Vagina (tissue), 2 donors: Measurements from ENCODE around the gene OBSCN. TPM values are rescaled to one million over a fixed set of nuclear protein-coding genes. Genes with fewer than 3 reads are reported as not detected.

Source experiments
- DNase-seq, 2 donors: peaks; one replicate each; pipeline ENCODE4 v3.0.0-alpha.2; 2017; ENCODE audit errors: extremely low spot score in 2 of 2
- H3K27ac ChIP-seq: fragments of 200-600 bp; sonication (generic); one replicate; pipeline ENCODE4 v1.5.1; 2019
- H3K27me3 ChIP-seq: fragments of 200-600 bp; sonication (generic); one replicate; pipeline ENCODE4 v1.5.1; 2019
- H3K36me3 ChIP-seq, 2 donors: fragments of 200-600 bp; sonication (generic); one replicate each; pipeline ENCODE4 v1.5.1; 2017 to 2019
- H3K4me1 ChIP-seq: fragments of 200-600 bp; sonication (generic); one replicate; pipeline ENCODE4 v1.5.1; 2019
- H3K4me3 ChIP-seq, 2 donors: fragments of 200-600 bp; sonication (generic); 1 replicate in 1 of 2; 2 replicates in 1 of 2; pipeline ENCODE4 v1.5.1; 2016 to 2019
- H3K9me3 ChIP-seq: fragments of 200-600 bp; sonication (generic); one replicate; pipeline ENCODE4 v1.5.1; 2019
- CTCF ChIP-seq, 3 experiments: fragments of 450-650 bp in 2 of 3; fragments of 200-600 bp in 1 of 3; sonication (generic) in 1 of 3; IDR thresholded peaks; one replicate each; pipeline ENCODE4 v1.5.1; 2017 to 2019; ENCODE audit warnings: antibody characterized with exemption in 3 of 3, mild to moderate bottlenecking in 2 of 3, moderate library complexity in 2 of 3
- POLR2A ChIP-seq, 2 donors: fragments of 450-650 bp; IDR thresholded peaks; one replicate each; pipeline ENCODE4 v1.6.1; 2017; ENCODE audit warnings: antibody characterized with exemption in 2 of 2, mild to moderate bottlenecking in 2 of 2, moderate library complexity in 2 of 2
- POLR2AphosphoS5 ChIP-seq, 2 donors: sonication (generic); formaldehyde crosslinking; IDR thresholded peaks; one replicate each; pipeline ENCODE4 v1.9.0; 2017; ENCODE audit warnings: antibody characterized with exemption in 2 of 2, mild to moderate bottlenecking in 2 of 2, low read depth in 1 of 2; ENCODE audit not compliant: insufficient read depth in 1 of 2
- intact Hi-C: fragments of 100-400 bp; cut with DNase I; formaldehyde crosslinking; loops from one replicate; pipeline ENCODE4 v1.15.1; 2023
- total RNA-seq: library from RNA; depleted of rRNA; stranded (reverse); fragments of >200 nt; gene quantifications from one replicate; pipeline ENCODE4 v1.2.3, GENCODE V29; 2016

The OBSCN gene
- total RNA-seq, 1 donor from 2014 or later: 35.8 TPM

- Histone ChIP-seq H3K9me3 (no peaks in the 10 kb centered on the region), H3K36me3 (peaks cover 0 to 4% of the 10 kb centered on the region in 2 donors), H3K27me3 (no peaks in the 10 kb centered on the region), H3K4me3 (no peak overlapping the region), H3K4me1 (no peaks in the 10 kb centered on the region), H3K27ac (no peak overlapping the region)
- TF ChIP-seq CTCF (IDR thresholded peaks at IDR 0.05): no peak
- TF ChIP-seq POLR2A (IDR thresholded peaks at IDR 0.05): no peak
- no peak for TF ChIP-seq POLR2AphosphoS5 (IDR thresholded peaks at IDR 0.05; ENCODE audit: insufficient read depth in 1 of 2, low read depth in 1 of 2)
- intact Hi-C loops: no loop called here
- DNase-seq: no peak
These were observed 135.4 kb downstream of the OBSCN start for GRCh38 chr1:228343191-228343661.

GRCh38 chr1:228344631-228345072 lies 136.8 kb downstream of the OBSCN start:
- Histone ChIP-seq H3K27ac (no peak overlapping the region), H3K9me3 (no peaks in the 10 kb centered on the region), H3K36me3 (peaks cover 0 to 4% of the 10 kb centered on the region in 2 donors), H3K27me3 (no peaks in the 10 kb centered on the region), H3K4me3 (no peak overlapping the region), H3K4me1 (no peaks in the 10 kb centered on the region)
- TF ChIP-seq CTCF (IDR thresholded peaks at IDR 0.05) (no peak), POLR2A (IDR thresholded peaks at IDR 0.05) (no peak), POLR2AphosphoS5 (IDR thresholded peaks at IDR 0.05; ENCODE audit: insufficient read depth in 1 of 2, low read depth in 1 of 2) (no peak)
- intact Hi-C loops: no loop called here
- DNase-seq: no peak

- Histone ChIP-seq H3K4me1 (no peaks in the 10 kb centered on the region), H3K36me3 (peaks cover 0 to 4% of the 10 kb centered on the region in 2 donors), H3K27ac (no peak overlapping the region), H3K9me3 (no peaks in the 10 kb centered on the region), H3K27me3 (no peaks in the 10 kb centered on the region), H3K4me3 (no peak overlapping the region)
- intact Hi-C loops: no loop called here
- no peak for TF ChIP-seq CTCF (IDR thresholded peaks at IDR 0.05)
- TF ChIP-seq POLR2A (IDR thresholded peaks at IDR 0.05): no peak
- no peak for TF ChIP-seq POLR2AphosphoS5 (IDR thresholded peaks at IDR 0.05; ENCODE audit: insufficient read depth in 1 of 2, low read depth in 1 of 2)
- DNase-seq: no peak
These were observed 137.5 kb downstream of the OBSCN start for GRCh38 chr1:228345201-228345930.

- Histone ChIP-seq H3K4me1 (no peaks in the 10 kb centered on the region), H3K4me3 (no peak overlapping the region), H3K27ac (no peak overlapping the region), H3K36me3 (peaks cover 0 to 4% of the 10 kb centered on the region in 2 donors), H3K9me3 (no peaks in the 10 kb centered on the region), H3K27me3 (no peaks in the 10 kb centered on the region)
- no peak for DNase-seq
- TF ChIP-seq POLR2AphosphoS5 (IDR thresholded peaks at IDR 0.05; ENCODE audit: insufficient read depth in 1 of 2, low read depth in 1 of 2): no peak
- TF ChIP-seq CTCF (IDR thresholded peaks at IDR 0.05): no peak
- TF ChIP-seq POLR2A (IDR thresholded peaks at IDR 0.05): no peak
- intact Hi-C loops: no loop called here
These were observed 138.9 kb downstream of the OBSCN start for GRCh38 chr1:228346731-228347130.

- Histone ChIP-seq H3K27ac (no peak overlapping the region), H3K36me3 (peaks cover 0 to 4% of the 10 kb centered on the region in 2 donors), H3K4me3 (no peak overlapping the region), H3K9me3 (no peaks in the 10 kb centered on the region), H3K27me3 (no peaks in the 10 kb centered on the region), H3K4me1 (no peaks in the 10 kb centered on the region)
- intact Hi-C loops: no loop called here
- TF ChIP-seq CTCF (IDR thresholded peaks at IDR 0.05) (no peak), POLR2AphosphoS5 (IDR thresholded peaks at IDR 0.05; ENCODE audit: insufficient read depth in 1 of 2, low read depth in 1 of 2) (no peak), POLR2A (IDR thresholded peaks at IDR 0.05) (no peak)
- no peak for DNase-seq
These were observed 139.3 kb downstream of the OBSCN start for GRCh38 chr1:228347181-228347580.
